Hepatocyte (in vitro differentiated cells): Measurements from ENCODE around the gene F8. TPM values are rescaled to one million over a fixed set of nuclear protein-coding genes. Genes with fewer than 3 reads are reported as not detected.
"Not testable (repeated sequence)": the region's sequence is repeated elsewhere in the genome, so short reads cannot be mapped to it uniquely, and the experiment has no call there.

Experiments
- DNase-seq: peaks from one replicate; pipeline ENCODE4 v3.0.0-alpha.2; 2016; ENCODE audit warnings: low spot score
- H2AFZ ChIP-seq: fragments of 200-600 bp; sonication (generic); 2 replicates; pipeline ENCODE4 v1.6.0; 2016; ENCODE audit warnings: antibody characterized with exemption, mild to moderate bottlenecking
- H3K27ac ChIP-seq: fragments of 200-600 bp; sonication (generic); 2 replicates; pipeline ENCODE4 v1.5.1; 2016; ENCODE audit warnings: mild to moderate bottlenecking
- H3K27me3 ChIP-seq: fragments of 200-600 bp; sonication (generic); 2 replicates; pipeline ENCODE4 v1.6.1; 2016
- H3K36me3 ChIP-seq: fragments of 200-600 bp; sonication (generic); replicated peaks from 2 replicates; pipeline ENCODE4 v1.5.1; 2016; ENCODE audit warnings: low read depth; ENCODE audit not compliant: insufficient read depth
- H3K4me1 ChIP-seq: fragments of 200-600 bp; sonication (generic); 2 replicates; pipeline ENCODE4 v1.5.1; 2016; ENCODE audit warnings: mild to moderate bottlenecking, moderate library complexity; ENCODE audit not compliant: insufficient read depth
- H3K4me2 ChIP-seq: fragments of 200-600 bp; sonication (generic); 2 replicates; pipeline ENCODE4 v1.6.0; 2016
- H3K4me3 ChIP-seq: fragments of 200-600 bp; sonication (generic); 2 replicates; pipeline ENCODE4 v1.5.1; 2016; ENCODE audit warnings: mild to moderate bottlenecking
- H3K79me2 ChIP-seq: fragments of 200-600 bp; sonication (generic); 2 replicates; pipeline ENCODE4 v1.6.0; 2017; ENCODE audit warnings: mild to moderate bottlenecking
- H3K9me2 ChIP-seq: fragments of 200-600 bp; sonication (generic); replicated peaks from 2 replicates; pipeline ENCODE4 v1.6.0; 2017; ENCODE audit warnings: mild to moderate bottlenecking; ENCODE audit not compliant: insufficient read depth
- H3K9me3 ChIP-seq: fragments of 200-600 bp; sonication (generic); 2 replicates; pipeline ENCODE4 v1.5.1; 2016; ENCODE audit warnings: low read depth, mild to moderate bottlenecking
- H4K20me1 ChIP-seq: fragments of 200-600 bp; sonication (generic); 2 replicates; pipeline ENCODE4 v1.6.0; 2016; ENCODE audit warnings: mild to moderate bottlenecking; ENCODE audit not compliant: insufficient read depth, poor library complexity, severe bottlenecking
- EZH2 ChIP-seq: fragments of 200-600 bp; sonication (generic); IDR thresholded peaks from 2 replicates; pipeline ENCODE4 v1.6.1; 2016; ENCODE audit warnings: antibody characterized with exemption, mild to moderate bottlenecking, borderline replicate concordance
- EZH2phosphoT487 ChIP-seq: fragments of 200-600 bp; sonication (generic); IDR thresholded peaks from one replicate; pipeline ENCODE4 v1.6.1; 2018; ENCODE audit warnings: antibody characterized with exemption, mild to moderate bottlenecking, low read depth, moderate library complexity; ENCODE audit not compliant: unreplicated experiment, severe bottlenecking
- WGBS: methylation state at CpG from one replicate; pipeline ENCODE4 v1.1.6; 2016; ENCODE audit warnings: low lambda C conversion rate; ENCODE audit errors: missing lambda C conversion rate; 5-methylcytosine and 5-hydroxymethylcytosine counted together
- polyA plus RNA-seq: library from polyadenylated mRNA; unstranded; fragments of >200 nt; fragmentation: Nextera tagmentation; extraction: Ambion mirVana; gene quantifications from 2 replicates; pipeline ENCODE4 v1.2.1, GENCODE V29; 2016
- total RNA-seq: library from RNA; depleted of rRNA; stranded (reverse); fragments of >200 nt; gene quantifications from 2 replicates; pipeline ENCODE4 v1.2.3, GENCODE V29; 2014
- TF ChIP-seq, protein P1 (sequence below): fragments of 200-600 bp; sonication (generic); IDR thresholded peaks from 2 replicates; pipeline ENCODE4 v1.5.1; 2016; ENCODE audit warnings: antibody characterized with exemption, mild to moderate bottlenecking; ENCODE audit not compliant: poor library complexity

F8 gene
- total and polyA plus RNA-seq, 2 experiments from 2014 or later, result 0.92 to 1.4 TPM

DNA sequence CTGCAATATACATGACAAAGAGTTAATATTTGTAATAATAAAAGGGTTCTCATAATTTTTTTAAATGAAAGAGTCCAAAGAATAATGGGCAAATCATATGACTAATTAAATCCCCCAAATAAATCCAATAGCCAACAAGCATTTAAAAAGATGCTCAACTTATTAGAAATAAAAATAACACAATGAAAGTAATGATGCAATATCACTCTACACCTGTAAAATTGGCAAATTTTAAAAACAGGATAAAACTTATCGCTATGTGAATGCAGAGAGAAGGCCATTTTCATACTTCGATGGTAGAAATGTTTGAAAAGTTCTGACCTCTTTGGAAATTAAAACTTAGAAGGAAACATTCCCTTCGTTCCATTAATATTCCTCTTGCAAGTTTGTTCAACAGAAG is 1.9 kb downstream of the F8 start:
- H3K4me3 ChIP-seq, result no peak overlapping the region
- H3K9me3 ChIP-seq, result no peaks in the 10 kb centered on the region
- H3K4me1 ChIP-seq, result no peaks in the 10 kb centered on the region
- H2AFZ ChIP-seq, result no peak overlapping the region
- 81% methylated on average over 3 of the region's 3 CpGs for WGBS
- H3K27ac ChIP-seq, result no peak overlapping the region
- H3K4me2 ChIP-seq, result no peak overlapping the region
- DNase-seq, result no peak
- TF ChIP-seq EZH2 (no peak), EZH2phosphoT487 (no peak)
- TF ChIP-seq, protein P1, sequence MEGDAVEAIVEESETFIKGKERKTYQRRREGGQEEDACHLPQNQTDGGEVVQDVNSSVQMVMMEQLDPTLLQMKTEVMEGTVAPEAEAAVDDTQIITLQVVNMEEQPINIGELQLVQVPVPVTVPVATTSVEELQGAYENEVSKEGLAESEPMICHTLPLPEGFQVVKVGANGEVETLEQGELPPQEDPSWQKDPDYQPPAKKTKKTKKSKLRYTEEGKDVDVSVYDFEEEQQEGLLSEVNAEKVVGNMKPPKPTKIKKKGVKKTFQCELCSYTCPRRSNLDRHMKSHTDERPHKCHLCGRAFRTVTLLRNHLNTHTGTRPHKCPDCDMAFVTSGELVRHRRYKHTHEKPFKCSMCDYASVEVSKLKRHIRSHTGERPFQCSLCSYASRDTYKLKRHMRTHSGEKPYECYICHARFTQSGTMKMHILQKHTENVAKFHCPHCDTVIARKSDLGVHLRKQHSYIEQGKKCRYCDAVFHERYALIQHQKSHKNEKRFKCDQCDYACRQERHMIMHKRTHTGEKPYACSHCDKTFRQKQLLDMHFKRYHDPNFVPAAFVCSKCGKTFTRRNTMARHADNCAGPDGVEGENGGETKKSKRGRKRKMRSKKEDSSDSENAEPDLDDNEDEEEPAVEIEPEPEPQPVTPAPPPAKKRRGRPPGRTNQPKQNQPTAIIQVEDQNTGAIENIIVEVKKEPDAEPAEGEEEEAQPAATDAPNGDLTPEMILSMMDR, result no peak
- H3K9me2 ChIP-seq, result no peaks in the 10 kb centered on the region
- H3K27me3 ChIP-seq, result no peaks in the 10 kb centered on the region
- no peaks in the 10 kb centered on the region for H3K79me2 ChIP-seq
- H4K20me1 ChIP-seq, result no peaks in the 10 kb centered on the region
- H3K36me3 ChIP-seq, result no peaks in the 10 kb centered on the region

DNA sequence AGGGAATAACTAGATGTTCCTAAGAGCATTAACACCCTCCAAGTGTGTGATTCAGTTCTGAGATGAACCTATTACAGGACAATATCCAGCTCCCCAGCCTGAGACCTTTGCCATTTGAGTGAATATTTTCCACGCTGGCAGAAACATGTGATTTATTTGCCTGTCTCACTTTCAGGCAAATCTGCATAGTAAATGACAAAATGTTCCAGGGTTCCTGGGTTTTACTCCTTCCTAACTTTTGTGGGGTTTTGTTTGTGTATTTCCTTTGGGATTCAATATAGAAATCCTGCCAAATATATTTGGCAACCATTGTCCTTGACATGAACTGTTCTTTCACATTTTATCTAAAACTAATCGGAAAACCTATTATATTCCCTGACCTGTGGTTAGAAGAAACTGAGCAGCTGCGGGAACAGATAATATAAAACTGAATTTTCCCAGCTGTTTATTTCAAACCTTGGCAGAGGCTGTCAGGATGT is 12.5 kb downstream of the F8 start:
- H3K36me3 ChIP-seq, result no peaks in the 10 kb centered on the region
- H3K27me3 ChIP-seq, result no peaks in the 10 kb centered on the region
- no peaks in the 10 kb centered on the region for H3K79me2 ChIP-seq
- no peak overlapping the region for H3K27ac ChIP-seq
- DNase-seq, result no peak
- no peak overlapping the region for H3K4me3 ChIP-seq
- no peaks in the 10 kb centered on the region for H4K20me1 ChIP-seq
- no peaks in the 10 kb centered on the region for H3K9me3 ChIP-seq
- H3K4me1 ChIP-seq, result no peaks in the 10 kb centered on the region
- WGBS, result 72% methylated on average over 3 of the region's 3 CpGs
- TF ChIP-seq, protein P1, result no peak
- TF ChIP-seq EZH2phosphoT487, result no peak
- no peak overlapping the region for H3K4me2 ChIP-seq
- H2AFZ ChIP-seq, result no peak overlapping the region
- H3K9me2 ChIP-seq, result no peaks in the 10 kb centered on the region

DNA sequence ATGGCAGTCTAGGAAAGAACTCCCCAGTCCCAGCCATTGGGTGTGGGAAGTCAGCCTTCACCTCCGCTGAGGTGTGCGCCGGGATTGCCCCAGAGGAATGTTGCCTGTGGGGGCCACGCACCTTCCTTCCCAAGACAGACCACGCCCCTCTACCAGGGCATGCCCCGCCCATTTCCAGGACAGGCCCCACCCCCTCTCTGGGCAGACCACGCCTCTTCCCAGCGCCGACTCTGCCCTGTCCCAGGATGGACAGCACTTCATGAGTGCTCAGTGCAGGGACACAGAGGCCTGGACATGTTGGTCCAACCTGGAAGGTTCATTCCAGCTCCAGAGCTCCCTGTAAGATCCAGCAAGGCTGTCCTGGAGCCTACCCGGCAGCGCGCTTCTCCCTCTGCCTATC is 13.9 kb downstream of the F8 start:
- 100% methylated on average over 3 of the region's 12 CpGs for WGBS
- H3K36me3 ChIP-seq, result not testable (repeated sequence)

DNA sequence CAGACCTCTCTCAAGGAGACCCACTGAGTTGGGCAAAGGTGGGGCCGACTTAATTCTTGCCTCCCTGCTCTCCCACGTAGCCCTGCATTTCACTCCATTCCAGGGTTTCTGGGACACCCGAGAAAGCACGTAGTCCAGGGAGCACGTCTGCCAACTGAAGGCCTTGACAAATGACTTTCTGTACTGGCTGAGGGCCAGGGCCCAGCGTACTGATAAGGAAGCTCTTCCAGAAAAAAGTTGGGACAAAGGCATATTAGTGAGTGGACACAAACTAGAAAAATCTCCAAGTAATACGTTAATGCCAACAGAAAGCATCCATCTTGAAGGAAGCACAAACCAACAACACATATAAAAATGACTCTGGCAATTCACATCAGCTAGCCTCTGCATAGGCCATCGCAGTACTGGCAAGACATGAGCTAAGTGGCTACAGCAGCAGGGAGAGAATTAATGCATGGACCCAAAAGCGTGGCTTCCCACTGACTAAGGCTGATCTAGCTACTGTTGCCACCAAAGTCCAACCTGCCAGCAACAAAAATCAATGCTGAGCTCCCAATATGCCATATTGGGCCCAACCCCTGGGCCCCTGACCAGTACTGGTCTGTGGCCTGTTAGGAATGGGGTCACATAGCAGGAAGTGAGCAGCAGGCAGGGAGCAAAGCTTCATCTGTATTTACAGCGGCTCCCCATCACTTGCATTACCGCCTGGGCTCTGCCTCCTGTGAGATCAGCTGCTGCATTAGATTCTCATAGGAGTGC is 15.4 kb downstream of the F8 start:
- not testable (repeated sequence) for H3K4me2 ChIP-seq, H3K9me3 ChIP-seq, H3K9me2 ChIP-seq, H3K4me3 ChIP-seq, H3K79me2 ChIP-seq, H2AFZ ChIP-seq, H3K4me1 ChIP-seq, H3K27ac ChIP-seq, H3K27me3 ChIP-seq, H3K36me3 ChIP-seq, DNase-seq, H4K20me1 ChIP-seq
- 63% methylated on average over 7 of the region's 11 CpGs for WGBS

More for the DNA sequence above, 13.9 kb downstream of the F8 start:
- H3K27ac ChIP-seq, H3K9me3 ChIP-seq, H3K4me1 ChIP-seq, H3K79me2 ChIP-seq, H4K20me1 ChIP-seq, H3K4me2 ChIP-seq, H3K4me3 ChIP-seq, H3K9me2 ChIP-seq, DNase-seq, H3K27me3 ChIP-seq, H2AFZ ChIP-seq: not testable (repeated sequence)

DNA sequence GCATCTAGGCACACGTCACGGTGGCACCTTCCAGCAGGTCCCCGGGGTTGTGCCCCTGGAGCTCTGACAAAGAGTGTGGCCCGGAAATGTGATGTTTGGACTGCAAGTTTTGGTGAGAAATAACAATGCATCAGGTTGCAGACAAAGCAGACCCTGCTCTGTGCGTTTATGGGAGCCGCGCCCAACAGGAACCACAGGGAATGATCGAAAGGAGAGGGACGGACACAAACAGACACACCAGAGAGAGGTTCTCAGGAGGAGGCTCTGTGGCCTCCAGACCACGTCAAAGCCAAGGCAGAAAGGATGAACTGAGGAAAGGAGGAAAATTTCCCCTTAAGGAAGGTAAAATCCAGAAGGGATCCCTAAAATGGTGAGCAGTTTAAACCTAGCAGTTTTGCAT is 16.1 kb downstream of the F8 start:
- not testable (repeated sequence) for H3K79me2 ChIP-seq, H3K4me3 ChIP-seq, H4K20me1 ChIP-seq, DNase-seq, H3K4me1 ChIP-seq, H3K27ac ChIP-seq, H3K36me3 ChIP-seq, H2AFZ ChIP-seq, H3K9me3 ChIP-seq, H3K4me2 ChIP-seq, H3K9me2 ChIP-seq, H3K27me3 ChIP-seq
- no CpG with 5 or more reads among the region's 10 CpGs for WGBS
